NT2/D1 (cell line): ENCODE results near the gene ZDHHC11.

Experiments used
- DNase-seq: peaks from one replicate; pipeline ENCODE4 v3.0.0-alpha.2; 2011; ENCODE audit warnings: low read depth, low spot score
- H3K27me3 ChIP-seq: 2 replicates; pipeline ENCODE4 v1.6.0; 2011; ENCODE audit warnings: mild to moderate bottlenecking; ENCODE audit not compliant: insufficient read length, insufficient read depth
- H3K36me3 ChIP-seq: 2 replicates; pipeline ENCODE4 v1.6.1; 2011; ENCODE audit warnings: mild to moderate bottlenecking, low read length, mixed read lengths; ENCODE audit not compliant: insufficient read depth, insufficient read length
- H3K4me1 ChIP-seq: 2 replicates; pipeline ENCODE4 v1.5.1; 2011; ENCODE audit not compliant: insufficient read depth, insufficient read length
- H3K4me3 ChIP-seq: 2 replicates; pipeline ENCODE4 v1.5.1; 2011; ENCODE audit warnings: low read depth; ENCODE audit not compliant: insufficient read length
- H3K9ac ChIP-seq: 2 replicates; pipeline ENCODE4 v1.6.0; 2011; ENCODE audit warnings: low read depth; ENCODE audit not compliant: insufficient read length
- H3K9me3 ChIP-seq: 2 replicates; pipeline ENCODE4 v1.5.1; 2011; ENCODE audit warnings: mild to moderate bottlenecking, low read length; ENCODE audit not compliant: insufficient read depth
- SUZ12 ChIP-seq: IDR thresholded peaks from 2 replicates; pipeline ENCODE4 v1.6.1; 2011; ENCODE audit not compliant: insufficient read length, insufficient read depth; ENCODE audit errors: extremely low read depth
- YY1 ChIP-seq: IDR thresholded peaks from 2 replicates; pipeline ENCODE4 v1.6.1; 2011; ENCODE audit not compliant: insufficient read length, insufficient read depth
- ZNF274 ChIP-seq: IDR thresholded peaks from 2 replicates; pipeline ENCODE4 v1.6.1; 2011; ENCODE audit warnings: mild to moderate bottlenecking, low read depth, low read length

ZDHHC11 gene

GRCh38 chr5:889075-889710 is 38.4 kb upstream of the ZDHHC11 start:
- DNase-seq, result no peak
- Histone ChIP-seq H3K9ac (no peak overlapping the region), H3K4me3 (no peak overlapping the region), H3K36me3 (peaks cover 82% of the 10 kb centered on the region), H3K4me1 (peaks cover 11% of the 10 kb centered on the region), H3K27me3 (no peaks in the 10 kb centered on the region), H3K9me3 (no peaks in the 10 kb centered on the region)
- TF ChIP-seq YY1 (no peak), SUZ12 (no peak), ZNF274 (no peak)

- Histone ChIP-seq H3K4me1 (peaks cover 6% of the 10 kb centered on the region), H3K9ac (no peak overlapping the region), H3K4me3 (no peak overlapping the region), H3K36me3 (peaks cover 82% of the 10 kb centered on the region), H3K27me3 (no peaks in the 10 kb centered on the region), H3K9me3 (no peaks in the 10 kb centered on the region; the same call in 1 of the 2 replicates)
- TF ChIP-seq ZNF274 (no peak), SUZ12 (no peak), YY1 (no peak)
- no peak for DNase-seq
These were observed 37.9 kb upstream of the ZDHHC11 start for GRCh38 chr5:888638-889035.

GRCh38 chr5:887947-888637 is 37.3 kb upstream of the ZDHHC11 start:
- H3K36me3 ChIP-seq, result peaks cover 84% of the 10 kb centered on the region
- no peaks in the 10 kb centered on the region for H3K27me3 ChIP-seq
- no peak for DNase-seq
- TF ChIP-seq SUZ12 (no peak), YY1 (no peak), ZNF274 (no peak)
- peaks cover 5% of the 10 kb centered on the region for H3K4me1 ChIP-seq
- H3K9ac ChIP-seq, result no peak overlapping the region
- no peaks in the 10 kb centered on the region; the same call in 1 of the 2 replicates for H3K9me3 ChIP-seq
- no peak overlapping the region for H3K4me3 ChIP-seq

- Histone ChIP-seq H3K9ac (no peak overlapping the region), H3K27me3 (no peaks in the 10 kb centered on the region), H3K4me3 (no peak overlapping the region), H3K4me1 (peaks cover 5% of the 10 kb centered on the region), H3K9me3 (no peaks in the 10 kb centered on the region; the same call in 1 of the 2 replicates), H3K36me3 (peaks cover 97% of the 10 kb centered on the region)
- TF ChIP-seq YY1, result no peak
- no peak for TF ChIP-seq ZNF274
- TF ChIP-seq SUZ12, result no peak
- DNase-seq, result no peak
These were observed 36.0 kb upstream of the ZDHHC11 start for GRCh38 chr5:886716-887325.

GRCh38 chr5:886036-886435 is 35.2 kb upstream of the ZDHHC11 start:
- no peaks in the 10 kb centered on the region; the same call in 1 of the 2 replicates for H3K9me3 ChIP-seq
- peaks cover 2% of the 10 kb centered on the region for H3K4me1 ChIP-seq
- H3K36me3 ChIP-seq, result peaks cover 100% of the 10 kb centered on the region
- no peak for DNase-seq
- TF ChIP-seq SUZ12 (no peak), YY1 (no peak), ZNF274 (no peak)
- no peak overlapping the region for H3K4me3 ChIP-seq
- no peak overlapping the region for H3K9ac ChIP-seq
- no peaks in the 10 kb centered on the region for H3K27me3 ChIP-seq

- H3K4me3 ChIP-seq, result no peak overlapping the region
- no peaks in the 10 kb centered on the region; the same call in 1 of the 2 replicates for H3K9me3 ChIP-seq
- TF ChIP-seq ZNF274, result no peak
- no peak for TF ChIP-seq SUZ12
- no peak for TF ChIP-seq YY1
- H3K36me3 ChIP-seq, result peaks cover 100% of the 10 kb centered on the region
- H3K9ac ChIP-seq, result no peak overlapping the region
- no peaks in the 10 kb centered on the region for H3K27me3 ChIP-seq
- no peaks in the 10 kb centered on the region for H3K4me1 ChIP-seq
- no peak for DNase-seq
These were observed 34.7 kb upstream of the ZDHHC11 start for GRCh38 chr5:885529-885928.

- no peak for DNase-seq
- no peak for TF ChIP-seq SUZ12
- TF ChIP-seq ZNF274, result no peak
- no peak for TF ChIP-seq YY1
- no peaks in the 10 kb centered on the region; the same call in 1 of the 2 replicates for H3K9me3 ChIP-seq
- H3K27me3 ChIP-seq, result no peaks in the 10 kb centered on the region
- H3K4me3 ChIP-seq, result no peak overlapping the region
- H3K9ac ChIP-seq, result no peak overlapping the region
- peaks cover 96% of the 10 kb centered on the region for H3K36me3 ChIP-seq
- H3K4me1 ChIP-seq, result no peaks in the 10 kb centered on the region
These were observed 34.3 kb upstream of the ZDHHC11 start for GRCh38 chr5:885127-885442.
